Astrocyte (in vitro differentiated cells and primary cell): ENCODE results near the gene COL16A1. TPM values are rescaled to one million over a fixed set of nuclear protein-coding genes. Genes with fewer than 3 reads are reported as not detected.

Experiments
- DNase-seq: peaks from one replicate; pipeline ENCODE4 v3.0.0-alpha.2; 2010; ENCODE audit warnings: low read depth
- FAIRE-seq: peaks from 2 replicates; lab custom pipeline; 2011; peaks lifted over from hg19 to GRCh38; lab: Jason Lieb, UNC
- H2AFZ ChIP-seq: 2 replicates; pipeline ENCODE4 v1.6.0; 2012; ENCODE audit warnings: low read depth, low read length, inconsistent platforms
- H3K27ac ChIP-seq: 2 replicates; pipeline ENCODE4 v1.5.1; 2011; ENCODE audit warnings: low read depth, low read length, inconsistent platforms
- H3K27me3 ChIP-seq: 2 replicates; pipeline ENCODE4 v1.6.0; 2011; ENCODE audit warnings: low read length, inconsistent platforms; ENCODE audit not compliant: insufficient read depth
- H3K36me3 ChIP-seq: 2 replicates; pipeline ENCODE4 v1.5.1; 2011; ENCODE audit warnings: low read length, inconsistent platforms; ENCODE audit not compliant: insufficient read depth
- H3K4me1 ChIP-seq: 2 replicates; pipeline ENCODE4 v1.5.1; 2011; ENCODE audit warnings: low read length, inconsistent platforms; ENCODE audit not compliant: insufficient read depth
- H3K4me2 ChIP-seq: 2 replicates; pipeline ENCODE4 v1.6.0; 2012; ENCODE audit warnings: low read length, inconsistent platforms
- H3K4me3 ChIP-seq: 2 replicates; pipeline ENCODE4 v1.5.1; 2011; ENCODE audit warnings: low read depth, mild to moderate bottlenecking, low read length, inconsistent platforms; ENCODE audit not compliant: insufficient read depth
- H3K79me2 ChIP-seq: 2 replicates; pipeline ENCODE4 v1.6.0; 2012; ENCODE audit warnings: mild to moderate bottlenecking, low read length, inconsistent platforms; ENCODE audit not compliant: insufficient read depth
- H3K9ac ChIP-seq: 2 replicates; pipeline ENCODE4 v1.6.0; 2012; ENCODE audit warnings: mild to moderate bottlenecking, low read length, inconsistent platforms
- H3K9me3 ChIP-seq: 2 replicates; pipeline ENCODE4 v1.5.1; 2012; ENCODE audit warnings: low read depth, mild to moderate bottlenecking, low read length, inconsistent platforms; ENCODE audit not compliant: insufficient read depth
- H4K20me1 ChIP-seq: 2 replicates; pipeline ENCODE4 v1.6.0; 2012; ENCODE audit warnings: low read length, inconsistent platforms; ENCODE audit not compliant: insufficient read depth
- H3K27ac Mint-ChIP-seq: one replicate; pipeline ENCODE4 v1.8.0; 2021; ENCODE audit warnings: mild to moderate bottlenecking, mixed read lengths; ENCODE audit not compliant: unreplicated experiment
- H3K27me3 Mint-ChIP-seq: one replicate; pipeline ENCODE4 v1.8.0; 2021; ENCODE audit warnings: low read depth, mixed read lengths; ENCODE audit not compliant: unreplicated experiment
- H3K36me3 Mint-ChIP-seq: one replicate; pipeline ENCODE4 v1.8.0; 2021; ENCODE audit warnings: low read depth, mixed read lengths; ENCODE audit not compliant: unreplicated experiment
- H3K4me1 Mint-ChIP-seq: one replicate; pipeline ENCODE4 v1.8.0; 2021; ENCODE audit warnings: low read depth, mixed read lengths; ENCODE audit not compliant: unreplicated experiment
- H3K4me3 Mint-ChIP-seq: one replicate; pipeline ENCODE4 v1.8.0; 2021; ENCODE audit warnings: mild to moderate bottlenecking, moderate library complexity, mixed read lengths; ENCODE audit not compliant: unreplicated experiment
- H3K9me3 Mint-ChIP-seq: one replicate; pipeline ENCODE4 v1.8.0; 2021; ENCODE audit warnings: mild to moderate bottlenecking, mixed read lengths; ENCODE audit not compliant: unreplicated experiment
- EZH2 ChIP-seq: IDR thresholded peaks from 2 replicates; pipeline ENCODE4 v1.6.1; 2012; ENCODE audit warnings: mild to moderate bottlenecking, low read length, inconsistent platforms; ENCODE audit not compliant: insufficient read depth
- total RNA-seq: library from RNA; stranded (reverse); gene quantifications from 2 replicates; pipeline ENCODE4 v1.2.1, GENCODE V29; 2021
- TF ChIP-seq, protein P1 (sequence below): IDR thresholded peaks from 2 replicates; pipeline ENCODE4 v1.5.1; 2011; ENCODE audit warnings: low read depth, mild to moderate bottlenecking, inconsistent platforms, low read length, moderate library complexity; ENCODE audit not compliant: insufficient read depth

Gene COL16A1
- total RNA-seq, 1 donor from 2014 or later = 42.9 TPM

DNA sequence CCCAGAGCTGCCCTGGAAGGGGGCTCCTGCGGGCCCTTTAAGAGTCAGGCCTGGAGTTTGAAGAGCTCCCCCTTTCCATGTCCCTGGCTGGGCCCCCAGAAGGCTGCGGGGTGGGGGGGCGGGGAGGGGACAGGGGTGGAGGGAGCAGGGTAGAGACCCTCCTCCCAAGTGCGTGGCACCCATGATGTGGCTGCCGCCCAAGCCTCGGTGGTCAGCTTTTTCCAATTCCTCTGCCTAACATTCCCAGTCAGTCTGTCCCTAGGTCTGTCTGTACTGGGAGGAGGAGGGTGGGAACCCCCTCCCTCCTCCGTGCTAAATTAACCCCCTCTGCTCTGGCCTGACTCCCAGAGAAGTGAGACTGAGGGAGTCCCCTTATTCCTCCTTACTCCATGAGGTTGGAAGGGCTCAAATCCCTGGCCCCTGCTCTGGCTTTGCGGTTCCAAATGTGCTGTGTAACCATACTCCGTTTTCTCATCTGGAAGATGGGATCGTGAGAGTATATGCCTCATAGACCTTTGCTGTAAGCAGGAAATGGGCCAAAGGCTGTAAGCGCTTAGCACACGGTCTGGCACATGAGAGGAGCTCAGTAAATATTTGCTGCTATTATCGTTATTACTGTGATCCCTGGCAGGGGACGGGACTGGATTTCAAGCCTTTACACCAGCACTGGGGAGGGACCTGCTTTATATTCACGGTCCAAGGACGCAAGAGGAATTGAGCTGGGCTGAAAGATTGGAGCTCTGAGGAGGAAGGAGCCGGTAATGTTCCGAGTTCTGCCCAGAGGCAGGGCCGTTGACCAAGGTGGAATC is 658 bp upstream of the COL16A1 start:
- Mint-ChIP-seq H3K9me3 (no peaks in the 10 kb centered on the region), H3K27me3 (peaks cover 2% of the 10 kb centered on the region), H3K27ac (peak overlapping the region; percentile 86), H3K4me1 (peaks cover 53% of the 10 kb centered on the region), H3K36me3 (peaks cover 3% of the 10 kb centered on the region), H3K4me3 (peak overlapping the region; percentile 77)
- Histone ChIP-seq H3K27ac (peak overlapping the region; percentile 66), H2AFZ (peak overlapping the region; percentile 23), H3K4me1 (peaks cover 81% of the 10 kb centered on the region), H3K79me2 (peaks cover 32% of the 10 kb centered on the region), H3K27me3 (no peaks in the 10 kb centered on the region), H3K9me3 (no peaks in the 10 kb centered on the region), H3K4me3 (peak overlapping the region; percentile 68), H3K36me3 (no peaks in the 10 kb centered on the region), H4K20me1 (no peaks in the 10 kb centered on the region), H3K4me2 (peak overlapping the region; percentile 92), H3K9ac (peak overlapping the region; percentile 82)
- TF ChIP-seq EZH2 = no peak
- TF ChIP-seq, protein P1, sequence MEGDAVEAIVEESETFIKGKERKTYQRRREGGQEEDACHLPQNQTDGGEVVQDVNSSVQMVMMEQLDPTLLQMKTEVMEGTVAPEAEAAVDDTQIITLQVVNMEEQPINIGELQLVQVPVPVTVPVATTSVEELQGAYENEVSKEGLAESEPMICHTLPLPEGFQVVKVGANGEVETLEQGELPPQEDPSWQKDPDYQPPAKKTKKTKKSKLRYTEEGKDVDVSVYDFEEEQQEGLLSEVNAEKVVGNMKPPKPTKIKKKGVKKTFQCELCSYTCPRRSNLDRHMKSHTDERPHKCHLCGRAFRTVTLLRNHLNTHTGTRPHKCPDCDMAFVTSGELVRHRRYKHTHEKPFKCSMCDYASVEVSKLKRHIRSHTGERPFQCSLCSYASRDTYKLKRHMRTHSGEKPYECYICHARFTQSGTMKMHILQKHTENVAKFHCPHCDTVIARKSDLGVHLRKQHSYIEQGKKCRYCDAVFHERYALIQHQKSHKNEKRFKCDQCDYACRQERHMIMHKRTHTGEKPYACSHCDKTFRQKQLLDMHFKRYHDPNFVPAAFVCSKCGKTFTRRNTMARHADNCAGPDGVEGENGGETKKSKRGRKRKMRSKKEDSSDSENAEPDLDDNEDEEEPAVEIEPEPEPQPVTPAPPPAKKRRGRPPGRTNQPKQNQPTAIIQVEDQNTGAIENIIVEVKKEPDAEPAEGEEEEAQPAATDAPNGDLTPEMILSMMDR = no peak
- DNase-seq = peak; percentile 72
- FAIRE-seq = peak; percentile 43

DNA sequence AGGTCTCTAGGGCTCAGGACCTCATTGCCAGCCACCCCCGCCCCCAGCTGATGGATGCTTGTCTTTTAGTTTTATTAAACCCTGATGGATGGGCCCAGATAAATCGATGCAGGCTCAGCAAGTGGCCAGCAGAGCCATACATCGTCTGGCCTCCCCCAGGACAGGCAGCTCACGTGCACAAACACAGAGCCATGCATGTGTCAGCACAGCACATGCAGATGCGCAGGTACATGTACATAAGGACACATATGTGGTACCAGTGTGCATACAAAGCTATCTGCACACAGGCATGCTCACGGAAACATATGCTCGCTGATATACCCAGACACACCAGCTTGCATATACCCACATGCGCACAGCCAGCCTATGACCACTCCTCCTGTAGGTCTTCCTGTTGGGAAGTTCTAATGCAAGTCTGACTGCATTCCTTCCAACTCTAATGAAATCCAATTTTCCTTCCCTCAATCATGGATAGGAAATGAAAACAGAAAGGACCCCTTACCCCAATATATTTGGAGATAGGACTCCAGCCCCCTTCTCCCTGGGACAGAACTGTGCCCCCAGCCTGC is 897 bp downstream of the COL16A1 start:
- H4K20me1 ChIP-seq = no peaks in the 10 kb centered on the region
- peak overlapping the region; percentile 68 for H3K4me3 ChIP-seq
- peaks cover 2% of the 10 kb centered on the region for H3K27me3 Mint-ChIP-seq
- DNase-seq (no peak), FAIRE-seq (no peak)
- H3K79me2 ChIP-seq = peaks cover 32% of the 10 kb centered on the region
- H3K36me3 ChIP-seq = peaks cover under 1% of the 10 kb centered on the region
- no peaks in the 10 kb centered on the region for H3K27me3 ChIP-seq
- TF ChIP-seq EZH2 = no peak
- TF ChIP-seq, protein P1 = no peak
- H3K4me1 Mint-ChIP-seq = peaks cover 56% of the 10 kb centered on the region
- no peaks in the 10 kb centered on the region for H3K9me3 Mint-ChIP-seq
- no peaks in the 10 kb centered on the region for H3K9me3 ChIP-seq
- peak overlapping the region; percentile 81 for H3K4me3 Mint-ChIP-seq
- H3K27ac Mint-ChIP-seq = no peak overlapping the region
- peak overlapping the region; percentile 38 for H3K27ac ChIP-seq
- H3K4me2 ChIP-seq = peak overlapping the region; percentile 92
- peaks cover 12% of the 10 kb centered on the region for H3K36me3 Mint-ChIP-seq
- H2AFZ ChIP-seq = no peak overlapping the region
- peak overlapping the region; percentile 82 for H3K9ac ChIP-seq
- H3K4me1 ChIP-seq = peaks cover 71% of the 10 kb centered on the region
